H1 (cell line): ENCODE data around the gene MATN1.

Experiments used
- EZH2 ChIP-seq: fragments of 200-600 bp; sonication (generic); IDR thresholded peaks from 2 replicates; pipeline ENCODE4 v1.7.1; 2012; ENCODE audit warnings: low read depth, mild to moderate bottlenecking, moderate library complexity, low read length, inconsistent platforms; ENCODE audit not compliant: severe bottlenecking
- SUZ12 ChIP-seq: fragments of 200-600 bp; sonication (generic); IDR thresholded peaks from 2 replicates; pipeline ENCODE4 v1.6.1; 2012; ENCODE audit warnings: mild to moderate bottlenecking, inconsistent platforms, low read length, moderate library complexity, mixed read lengths
- TF ChIP-seq, protein P1 (sequence below): fragments of 300-600 bp; sonication (generic); IDR thresholded peaks from 2 replicates; pipeline ENCODE4 v1.7.1; 2012; ENCODE audit warnings: low read length, moderate library complexity, mild to moderate bottlenecking, inconsistent platforms; ENCODE audit not compliant: insufficient replicate concordance
- TF ChIP-seq, protein P2 (sequence below), 3 experiments: IDR thresholded peaks; 1 replicate in 2 of 3; 2 replicates in 1 of 3; pipeline versions ENCODE4 v1.5.1 to v1.6.1; 2011; ENCODE audit warnings: low read length in 3 of 3, mild to moderate bottlenecking in 3 of 3, inconsistent platforms in 2 of 3, low read depth in 1 of 3, moderate library complexity in 1 of 3; ENCODE audit not compliant: insufficient read depth in 1 of 3; ENCODE audit errors: control extremely low read depth in 1 of 3

- TF ChIP-seq, protein P1, sequence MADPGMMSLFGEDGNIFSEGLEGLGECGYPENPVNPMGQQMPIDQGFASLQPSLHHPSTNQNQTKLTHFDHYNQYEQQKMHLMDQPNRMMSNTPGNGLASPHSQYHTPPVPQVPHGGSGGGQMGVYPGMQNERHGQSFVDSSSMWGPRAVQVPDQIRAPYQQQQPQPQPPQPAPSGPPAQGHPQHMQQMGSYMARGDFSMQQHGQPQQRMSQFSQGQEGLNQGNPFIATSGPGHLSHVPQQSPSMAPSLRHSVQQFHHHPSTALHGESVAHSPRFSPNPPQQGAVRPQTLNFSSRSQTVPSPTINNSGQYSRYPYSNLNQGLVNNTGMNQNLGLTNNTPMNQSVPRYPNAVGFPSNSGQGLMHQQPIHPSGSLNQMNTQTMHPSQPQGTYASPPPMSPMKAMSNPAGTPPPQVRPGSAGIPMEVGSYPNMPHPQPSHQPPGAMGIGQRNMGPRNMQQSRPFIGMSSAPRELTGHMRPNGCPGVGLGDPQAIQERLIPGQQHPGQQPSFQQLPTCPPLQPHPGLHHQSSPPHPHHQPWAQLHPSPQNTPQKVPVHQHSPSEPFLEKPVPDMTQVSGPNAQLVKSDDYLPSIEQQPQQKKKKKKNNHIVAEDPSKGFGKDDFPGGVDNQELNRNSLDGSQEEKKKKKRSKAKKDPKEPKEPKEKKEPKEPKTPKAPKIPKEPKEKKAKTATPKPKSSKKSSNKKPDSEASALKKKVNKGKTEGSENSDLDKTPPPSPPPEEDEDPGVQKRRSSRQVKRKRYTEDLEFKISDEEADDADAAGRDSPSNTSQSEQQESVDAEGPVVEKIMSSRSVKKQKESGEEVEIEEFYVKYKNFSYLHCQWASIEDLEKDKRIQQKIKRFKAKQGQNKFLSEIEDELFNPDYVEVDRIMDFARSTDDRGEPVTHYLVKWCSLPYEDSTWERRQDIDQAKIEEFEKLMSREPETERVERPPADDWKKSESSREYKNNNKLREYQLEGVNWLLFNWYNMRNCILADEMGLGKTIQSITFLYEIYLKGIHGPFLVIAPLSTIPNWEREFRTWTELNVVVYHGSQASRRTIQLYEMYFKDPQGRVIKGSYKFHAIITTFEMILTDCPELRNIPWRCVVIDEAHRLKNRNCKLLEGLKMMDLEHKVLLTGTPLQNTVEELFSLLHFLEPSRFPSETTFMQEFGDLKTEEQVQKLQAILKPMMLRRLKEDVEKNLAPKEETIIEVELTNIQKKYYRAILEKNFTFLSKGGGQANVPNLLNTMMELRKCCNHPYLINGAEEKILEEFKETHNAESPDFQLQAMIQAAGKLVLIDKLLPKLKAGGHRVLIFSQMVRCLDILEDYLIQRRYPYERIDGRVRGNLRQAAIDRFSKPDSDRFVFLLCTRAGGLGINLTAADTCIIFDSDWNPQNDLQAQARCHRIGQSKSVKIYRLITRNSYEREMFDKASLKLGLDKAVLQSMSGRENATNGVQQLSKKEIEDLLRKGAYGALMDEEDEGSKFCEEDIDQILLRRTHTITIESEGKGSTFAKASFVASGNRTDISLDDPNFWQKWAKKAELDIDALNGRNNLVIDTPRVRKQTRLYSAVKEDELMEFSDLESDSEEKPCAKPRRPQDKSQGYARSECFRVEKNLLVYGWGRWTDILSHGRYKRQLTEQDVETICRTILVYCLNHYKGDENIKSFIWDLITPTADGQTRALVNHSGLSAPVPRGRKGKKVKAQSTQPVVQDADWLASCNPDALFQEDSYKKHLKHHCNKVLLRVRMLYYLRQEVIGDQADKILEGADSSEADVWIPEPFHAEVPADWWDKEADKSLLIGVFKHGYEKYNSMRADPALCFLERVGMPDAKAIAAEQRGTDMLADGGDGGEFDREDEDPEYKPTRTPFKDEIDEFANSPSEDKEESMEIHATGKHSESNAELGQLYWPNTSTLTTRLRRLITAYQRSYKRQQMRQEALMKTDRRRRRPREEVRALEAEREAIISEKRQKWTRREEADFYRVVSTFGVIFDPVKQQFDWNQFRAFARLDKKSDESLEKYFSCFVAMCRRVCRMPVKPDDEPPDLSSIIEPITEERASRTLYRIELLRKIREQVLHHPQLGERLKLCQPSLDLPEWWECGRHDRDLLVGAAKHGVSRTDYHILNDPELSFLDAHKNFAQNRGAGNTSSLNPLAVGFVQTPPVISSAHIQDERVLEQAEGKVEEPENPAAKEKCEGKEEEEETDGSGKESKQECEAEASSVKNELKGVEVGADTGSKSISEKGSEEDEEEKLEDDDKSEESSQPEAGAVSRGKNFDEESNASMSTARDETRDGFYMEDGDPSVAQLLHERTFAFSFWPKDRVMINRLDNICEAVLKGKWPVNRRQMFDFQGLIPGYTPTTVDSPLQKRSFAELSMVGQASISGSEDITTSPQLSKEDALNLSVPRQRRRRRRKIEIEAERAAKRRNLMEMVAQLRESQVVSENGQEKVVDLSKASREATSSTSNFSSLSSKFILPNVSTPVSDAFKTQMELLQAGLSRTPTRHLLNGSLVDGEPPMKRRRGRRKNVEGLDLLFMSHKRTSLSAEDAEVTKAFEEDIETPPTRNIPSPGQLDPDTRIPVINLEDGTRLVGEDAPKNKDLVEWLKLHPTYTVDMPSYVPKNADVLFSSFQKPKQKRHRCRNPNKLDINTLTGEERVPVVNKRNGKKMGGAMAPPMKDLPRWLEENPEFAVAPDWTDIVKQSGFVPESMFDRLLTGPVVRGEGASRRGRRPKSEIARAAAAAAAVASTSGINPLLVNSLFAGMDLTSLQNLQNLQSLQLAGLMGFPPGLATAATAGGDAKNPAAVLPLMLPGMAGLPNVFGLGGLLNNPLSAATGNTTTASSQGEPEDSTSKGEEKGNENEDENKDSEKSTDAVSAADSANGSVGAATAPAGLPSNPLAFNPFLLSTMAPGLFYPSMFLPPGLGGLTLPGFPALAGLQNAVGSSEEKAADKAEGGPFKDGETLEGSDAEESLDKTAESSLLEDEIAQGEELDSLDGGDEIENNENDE: no peak
- no peak for TF ChIP-seq EZH2
- TF ChIP-seq, protein P2, sequence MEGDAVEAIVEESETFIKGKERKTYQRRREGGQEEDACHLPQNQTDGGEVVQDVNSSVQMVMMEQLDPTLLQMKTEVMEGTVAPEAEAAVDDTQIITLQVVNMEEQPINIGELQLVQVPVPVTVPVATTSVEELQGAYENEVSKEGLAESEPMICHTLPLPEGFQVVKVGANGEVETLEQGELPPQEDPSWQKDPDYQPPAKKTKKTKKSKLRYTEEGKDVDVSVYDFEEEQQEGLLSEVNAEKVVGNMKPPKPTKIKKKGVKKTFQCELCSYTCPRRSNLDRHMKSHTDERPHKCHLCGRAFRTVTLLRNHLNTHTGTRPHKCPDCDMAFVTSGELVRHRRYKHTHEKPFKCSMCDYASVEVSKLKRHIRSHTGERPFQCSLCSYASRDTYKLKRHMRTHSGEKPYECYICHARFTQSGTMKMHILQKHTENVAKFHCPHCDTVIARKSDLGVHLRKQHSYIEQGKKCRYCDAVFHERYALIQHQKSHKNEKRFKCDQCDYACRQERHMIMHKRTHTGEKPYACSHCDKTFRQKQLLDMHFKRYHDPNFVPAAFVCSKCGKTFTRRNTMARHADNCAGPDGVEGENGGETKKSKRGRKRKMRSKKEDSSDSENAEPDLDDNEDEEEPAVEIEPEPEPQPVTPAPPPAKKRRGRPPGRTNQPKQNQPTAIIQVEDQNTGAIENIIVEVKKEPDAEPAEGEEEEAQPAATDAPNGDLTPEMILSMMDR (IDR thresholded peaks at IDR 0.05; ENCODE audit: control extremely low read depth in 1 of 3, insufficient read depth in 1 of 3, low read depth in 1 of 3, low read length in 3 of 3): no peak
- no peak for TF ChIP-seq SUZ12
Measured at GRCh38 chr1:30747033-30748008, 23.9 kb upstream of the MATN1 start.
